ENCODE data around the gene LGR4.
A peak's percentile ranks its signal among the peaks of the same experiment; 100 is the strongest.

- peak; percentile 96 for TF ChIP-seq POLR2AphosphoS5 (IDR thresholded peaks at IDR 0.05; ENCODE audit: low read depth, low read length)
- no peak for TF ChIP-seq CTCF (IDR thresholded peaks at IDR 0.05 in 2 of 3, conservative IDR thresholded peaks at IDR 0.05 in 1 of 3; ENCODE audit: borderline replicate concordance in 1 of 3, insufficient read depth in 1 of 3, low read depth in 2 of 3, low read length in 2 of 3)
- peak; percentile 47; the same call in 1 of the 2 replicates for TF ChIP-seq EGR1 (IDR thresholded peaks at IDR 0.05; ENCODE audit: low read depth)
Measured at GRCh38 chr11:27506200-27507182, 33.9 kb upstream of the LGR4 start, which contains the start of gene LIN7C.
